Hepatocyte (in vitro differentiated cells): Measurements from ENCODE around the gene NHLRC1. TPM values are rescaled to one million over a fixed set of nuclear protein-coding genes. Genes with fewer than 3 reads are reported as not detected.

Experiments used
- DNase-seq: peaks from one replicate; pipeline ENCODE4 v3.0.0-alpha.2; 2016; ENCODE audit warnings: low spot score
- H2AFZ ChIP-seq: fragments of 200-600 bp; sonication (generic); 2 replicates; pipeline ENCODE4 v1.6.0; 2016; ENCODE audit warnings: antibody characterized with exemption, mild to moderate bottlenecking
- H3K27ac ChIP-seq: fragments of 200-600 bp; sonication (generic); 2 replicates; pipeline ENCODE4 v1.5.1; 2016; ENCODE audit warnings: mild to moderate bottlenecking
- H3K27me3 ChIP-seq: fragments of 200-600 bp; sonication (generic); 2 replicates; pipeline ENCODE4 v1.6.1; 2016
- H3K36me3 ChIP-seq: fragments of 200-600 bp; sonication (generic); replicated peaks from 2 replicates; pipeline ENCODE4 v1.5.1; 2016; ENCODE audit warnings: low read depth; ENCODE audit not compliant: insufficient read depth
- H3K4me1 ChIP-seq: fragments of 200-600 bp; sonication (generic); 2 replicates; pipeline ENCODE4 v1.5.1; 2016; ENCODE audit warnings: mild to moderate bottlenecking, moderate library complexity; ENCODE audit not compliant: insufficient read depth
- H3K4me2 ChIP-seq: fragments of 200-600 bp; sonication (generic); 2 replicates; pipeline ENCODE4 v1.6.0; 2016
- H3K4me3 ChIP-seq: fragments of 200-600 bp; sonication (generic); 2 replicates; pipeline ENCODE4 v1.5.1; 2016; ENCODE audit warnings: mild to moderate bottlenecking
- H3K79me2 ChIP-seq: fragments of 200-600 bp; sonication (generic); 2 replicates; pipeline ENCODE4 v1.6.0; 2017; ENCODE audit warnings: mild to moderate bottlenecking
- H3K9me2 ChIP-seq: fragments of 200-600 bp; sonication (generic); replicated peaks from 2 replicates; pipeline ENCODE4 v1.6.0; 2017; ENCODE audit warnings: mild to moderate bottlenecking; ENCODE audit not compliant: insufficient read depth
- H3K9me3 ChIP-seq: fragments of 200-600 bp; sonication (generic); 2 replicates; pipeline ENCODE4 v1.5.1; 2016; ENCODE audit warnings: low read depth, mild to moderate bottlenecking
- H4K20me1 ChIP-seq: fragments of 200-600 bp; sonication (generic); 2 replicates; pipeline ENCODE4 v1.6.0; 2016; ENCODE audit warnings: mild to moderate bottlenecking; ENCODE audit not compliant: insufficient read depth, poor library complexity, severe bottlenecking
- CTCF ChIP-seq: fragments of 200-600 bp; sonication (generic); IDR thresholded peaks from 2 replicates; pipeline ENCODE4 v1.5.1; 2016; ENCODE audit warnings: antibody characterized with exemption, mild to moderate bottlenecking; ENCODE audit not compliant: poor library complexity
- EZH2 ChIP-seq: fragments of 200-600 bp; sonication (generic); IDR thresholded peaks from 2 replicates; pipeline ENCODE4 v1.6.1; 2016; ENCODE audit warnings: antibody characterized with exemption, mild to moderate bottlenecking, borderline replicate concordance
- EZH2phosphoT487 ChIP-seq: fragments of 200-600 bp; sonication (generic); IDR thresholded peaks from one replicate; pipeline ENCODE4 v1.6.1; 2018; ENCODE audit warnings: antibody characterized with exemption, mild to moderate bottlenecking, low read depth, moderate library complexity; ENCODE audit not compliant: unreplicated experiment, severe bottlenecking
- WGBS: methylation state at CpG from one replicate; pipeline ENCODE4 v1.1.6; 2016; ENCODE audit warnings: low lambda C conversion rate; ENCODE audit errors: missing lambda C conversion rate; 5-methylcytosine and 5-hydroxymethylcytosine counted together
- polyA plus RNA-seq: library from polyadenylated mRNA; unstranded; fragments of >200 nt; fragmentation: Nextera tagmentation; extraction: Ambion mirVana; gene quantifications from 2 replicates; pipeline ENCODE4 v1.2.1, GENCODE V29; 2016
- total RNA-seq: library from RNA; depleted of rRNA; stranded (reverse); fragments of >200 nt; gene quantifications from 2 replicates; pipeline ENCODE4 v1.2.3, GENCODE V29; 2014

The NHLRC1 gene
- total and polyA plus RNA-seq, 2 experiments from 2014 or later = 1.5 to 1.6 TPM

GRCh38 chr6:18126121-18126520 lies 3.6 kb upstream of the NHLRC1 start:
- Histone ChIP-seq H3K36me3 (no peaks in the 10 kb centered on the region), H3K4me2 (no peak overlapping the region), H3K9me2 (no peaks in the 10 kb centered on the region), H3K79me2 (no peaks in the 10 kb centered on the region), H3K4me3 (no peak overlapping the region), H3K9me3 (no peaks in the 10 kb centered on the region), H3K4me1 (peaks cover 5% of the 10 kb centered on the region), H3K27ac (no peak overlapping the region), H2AFZ (no peak overlapping the region), H4K20me1 (no peaks in the 10 kb centered on the region), H3K27me3 (no peaks in the 10 kb centered on the region)
- 69% methylated on average over 5 of the region's 5 CpGs for WGBS
- DNase-seq = no peak
- no peak for TF ChIP-seq EZH2
- TF ChIP-seq EZH2phosphoT487 = no peak
- no peak for TF ChIP-seq CTCF

GRCh38 chr6:18121580-18122127 lies 823 bp downstream of the NHLRC1 start:
- Histone ChIP-seq H3K79me2 (no peaks in the 10 kb centered on the region), H3K4me1 (peaks cover 5% of the 10 kb centered on the region), H3K36me3 (no peaks in the 10 kb centered on the region), H3K4me2 (peak overlapping the region; percentile 92), H4K20me1 (no peaks in the 10 kb centered on the region), H3K9me3 (no peaks in the 10 kb centered on the region), H3K9me2 (no peaks in the 10 kb centered on the region), H3K4me3 (no peak overlapping the region), H2AFZ (no peak overlapping the region), H3K27me3 (no peaks in the 10 kb centered on the region), H3K27ac (no peak overlapping the region)
- no peak for DNase-seq
- TF ChIP-seq EZH2phosphoT487 (no peak), CTCF (no peak), EZH2 (no peak)
- 93% methylated on average over 19 of the region's 19 CpGs for WGBS

GRCh38 chr6:18119236-18119635 lies 3.2 kb downstream of the NHLRC1 start:
- DNase-seq = peak; percentile 54
- H3K27ac ChIP-seq = peak overlapping the region; percentile 9

More at GRCh38 chr6:18119236-18119635, 3.2 kb downstream of the NHLRC1 start:
- WGBS = 67% methylated on average over 5 of the region's 5 CpGs
- no peaks in the 10 kb centered on the region for H3K27me3 ChIP-seq
- no peaks in the 10 kb centered on the region for H3K36me3 ChIP-seq
- H2AFZ ChIP-seq = no peak overlapping the region
- H3K79me2 ChIP-seq = no peaks in the 10 kb centered on the region
- peaks cover 5% of the 10 kb centered on the region for H3K4me1 ChIP-seq
- no peak overlapping the region for H3K4me3 ChIP-seq
- no peaks in the 10 kb centered on the region for H3K9me2 ChIP-seq
- H3K9me3 ChIP-seq = no peaks in the 10 kb centered on the region
- TF ChIP-seq EZH2 (no peak), EZH2phosphoT487 (no peak), CTCF (no peak)
- no peaks in the 10 kb centered on the region for H4K20me1 ChIP-seq
- H3K4me2 ChIP-seq = no peak overlapping the region
